AG04449 (cell line): ENCODE data around the gene HID1.

Experiments used
- CTCF ChIA-PET: fragments of 350-600 bp; formaldehyde crosslinking; extraction: SDS; loops from one replicate; lab custom pipeline; 2021; ENCODE audit warnings: antibody characterized with exemption; lab: Yijun Ruan, JAX
- POLR2A ChIA-PET: fragments of 400-600, 350-600 bp; formaldehyde crosslinking; extraction: SDS; loops from one replicate; lab custom pipeline; 2020; ENCODE audit warnings: antibody characterized with exemption, inconsistent platforms; lab: Yijun Ruan, JAX
- DNase-seq: peaks from one replicate; pipeline ENCODE4 v3.0.0-alpha.2; 2010; ENCODE audit warnings: low read depth, low spot score
- H3K4me3 ChIP-seq: 2 replicates; pipeline ENCODE4 v1.5.1; 2011; ENCODE audit warnings: low read depth, mild to moderate bottlenecking, control low read depth, low read length
- TF ChIP-seq, protein P1 (sequence below): IDR thresholded peaks from one replicate; pipeline ENCODE4 v1.5.1; 2011; ENCODE audit warnings: mild to moderate bottlenecking, moderate library complexity, low read length, control low read depth, inconsistent platforms; ENCODE audit not compliant: insufficient read depth; ENCODE audit errors: missing control alignments

HID1 gene

DNA sequence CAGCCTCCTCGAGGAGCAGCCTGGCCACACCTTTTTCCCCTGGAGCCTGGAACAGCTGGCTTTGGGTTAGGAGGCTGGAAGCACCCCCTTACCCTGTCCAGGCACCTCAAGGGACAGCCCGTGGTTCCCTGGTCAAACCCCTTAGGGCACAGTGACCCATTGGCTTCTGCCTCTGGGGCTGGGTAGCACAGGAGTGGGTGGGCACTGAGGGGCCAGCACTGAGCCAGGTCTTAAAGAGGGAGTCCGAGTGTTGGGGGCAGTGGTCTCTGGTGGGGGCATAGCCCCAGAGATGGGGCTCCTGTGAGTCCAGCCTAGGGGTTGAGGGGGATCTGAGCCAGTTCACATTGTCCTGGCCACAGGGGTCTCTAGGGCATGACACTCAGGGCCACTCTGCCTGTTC is 21.5 kb downstream of the HID1 start:
- ChIA-PET POLR2A (no interaction called here), CTCF (interaction anchor here (1.1 to 8.2 kb wide), 2 partner anchors 10 to 86 kb away, joined by 3 to 61 read pairs; no protein-coding TSS in a partner anchor)
- no peak for DNase-seq
- H3K4me3 ChIP-seq = no peak overlapping the region
- TF ChIP-seq, protein P1, sequence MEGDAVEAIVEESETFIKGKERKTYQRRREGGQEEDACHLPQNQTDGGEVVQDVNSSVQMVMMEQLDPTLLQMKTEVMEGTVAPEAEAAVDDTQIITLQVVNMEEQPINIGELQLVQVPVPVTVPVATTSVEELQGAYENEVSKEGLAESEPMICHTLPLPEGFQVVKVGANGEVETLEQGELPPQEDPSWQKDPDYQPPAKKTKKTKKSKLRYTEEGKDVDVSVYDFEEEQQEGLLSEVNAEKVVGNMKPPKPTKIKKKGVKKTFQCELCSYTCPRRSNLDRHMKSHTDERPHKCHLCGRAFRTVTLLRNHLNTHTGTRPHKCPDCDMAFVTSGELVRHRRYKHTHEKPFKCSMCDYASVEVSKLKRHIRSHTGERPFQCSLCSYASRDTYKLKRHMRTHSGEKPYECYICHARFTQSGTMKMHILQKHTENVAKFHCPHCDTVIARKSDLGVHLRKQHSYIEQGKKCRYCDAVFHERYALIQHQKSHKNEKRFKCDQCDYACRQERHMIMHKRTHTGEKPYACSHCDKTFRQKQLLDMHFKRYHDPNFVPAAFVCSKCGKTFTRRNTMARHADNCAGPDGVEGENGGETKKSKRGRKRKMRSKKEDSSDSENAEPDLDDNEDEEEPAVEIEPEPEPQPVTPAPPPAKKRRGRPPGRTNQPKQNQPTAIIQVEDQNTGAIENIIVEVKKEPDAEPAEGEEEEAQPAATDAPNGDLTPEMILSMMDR = no peak

DNA sequence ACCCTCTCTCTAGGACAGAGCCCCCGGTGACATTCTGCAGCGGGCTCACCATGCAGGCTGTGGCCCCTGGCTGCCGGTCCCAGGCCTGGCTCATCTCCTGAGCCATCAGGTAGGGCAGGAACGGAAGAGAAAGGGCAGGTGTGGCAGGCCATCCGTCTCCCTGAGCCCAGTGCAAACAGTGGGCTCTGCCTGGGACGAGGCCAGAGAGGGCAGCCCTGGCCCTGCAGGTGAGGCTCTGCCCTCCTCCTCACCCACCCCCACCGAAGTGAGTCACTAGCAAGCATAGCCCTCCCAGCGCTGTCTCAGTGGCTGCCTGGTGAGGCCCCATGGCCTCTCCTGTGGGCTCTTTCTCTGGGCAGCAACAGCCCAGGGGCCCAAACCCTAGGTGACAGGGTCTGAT is 22.4 kb downstream of the HID1 start:
- no peak overlapping the region for H3K4me3 ChIP-seq
- ChIA-PET POLR2A (no interaction called here), CTCF (interaction anchor here (1.1 to 8.2 kb wide), 3 partner anchors 8 to 85 kb away, joined by 3 to 61 read pairs (median 22); no protein-coding TSS in a partner anchor)
- TF ChIP-seq, protein P1 = no peak
- DNase-seq = no peak

DNA sequence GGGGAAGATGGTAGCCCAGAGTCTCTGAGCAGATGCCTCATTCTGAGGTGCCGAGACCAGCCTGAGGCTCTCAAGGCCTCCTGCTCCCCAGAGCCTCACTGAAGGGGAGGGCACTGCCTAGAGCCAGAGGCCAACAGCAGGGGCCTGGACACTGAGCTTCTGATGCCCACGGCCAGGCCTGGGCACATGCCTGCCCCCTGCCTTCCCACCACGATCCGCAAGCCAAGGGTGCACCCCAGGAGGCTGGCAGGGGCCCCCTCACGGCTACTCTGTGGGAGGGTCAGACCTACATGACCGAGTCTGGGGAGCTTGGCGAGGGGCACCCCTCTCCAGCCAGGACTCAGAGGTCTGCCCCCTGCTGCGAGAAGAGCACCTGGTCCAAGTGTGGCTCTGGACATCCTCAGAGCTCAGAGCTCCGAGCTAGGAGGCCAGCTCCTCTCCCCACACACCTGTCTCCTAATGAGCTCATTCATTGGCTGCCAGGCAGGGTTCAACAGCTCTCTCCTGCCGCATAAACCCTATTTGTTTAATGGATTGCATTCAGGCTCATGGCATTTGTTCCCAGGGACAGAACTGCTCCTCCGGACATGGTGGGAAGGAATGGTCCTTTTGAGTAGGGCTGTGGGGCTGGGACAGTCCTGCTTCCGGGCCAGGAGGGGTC is 23.0 kb downstream of the HID1 start:
- TF ChIP-seq, protein P1 = no peak
- H3K4me3 ChIP-seq = no peak overlapping the region
- no peak for DNase-seq
- CTCF ChIA-PET = interaction anchor here (1.3 to 8.2 kb wide), 3 partner anchors 9 to 12 kb away, joined by 3 to 61 read pairs (median 22); no protein-coding TSS in a partner anchor
- POLR2A ChIA-PET = interaction anchor here (1.6 kb wide), 1 partner anchor 76 kb away, joined by 3 read pairs; the partner anchor contains the start of gene FDXR

DNA sequence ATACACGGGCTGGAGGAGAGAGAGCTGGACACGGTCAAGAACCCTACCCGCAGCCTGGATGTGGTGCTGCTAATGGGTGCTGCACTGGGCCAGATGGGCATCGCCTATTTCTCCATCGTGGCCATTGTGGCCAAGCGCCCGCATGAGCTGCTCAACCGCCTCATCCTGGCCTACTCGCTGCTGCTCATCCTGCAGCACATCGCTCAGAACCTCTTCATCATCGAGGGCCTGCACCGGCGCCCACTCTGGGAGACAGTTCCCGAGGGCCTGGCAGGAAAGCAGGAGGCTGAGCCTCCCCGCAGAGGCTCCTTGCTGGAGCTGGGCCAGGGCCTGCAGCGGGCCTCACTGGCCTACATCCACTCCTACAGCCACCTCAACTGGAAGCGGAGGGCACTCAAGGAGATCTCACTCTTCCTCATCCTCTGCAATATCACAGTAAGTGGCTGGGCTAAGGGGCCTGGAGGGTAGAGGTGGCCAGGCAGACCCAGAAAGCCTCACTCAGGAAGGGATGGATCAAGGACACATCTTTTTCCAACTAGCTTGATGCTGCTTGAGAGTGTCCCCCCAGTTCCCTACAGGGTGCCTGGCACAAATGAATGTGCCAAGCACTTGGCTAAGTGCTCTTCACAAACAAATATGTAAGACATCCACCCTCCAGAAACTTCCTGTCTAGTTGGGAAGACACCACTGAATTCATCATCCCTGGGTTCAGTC is 25.4 kb downstream of the HID1 start:
- no peak for DNase-seq
- CTCF ChIA-PET = interaction anchor here (3.3 to 8.2 kb wide), 2 partner anchors 11 to 14 kb away, joined by 22 to 61 read pairs; no protein-coding TSS in a partner anchor
- POLR2A ChIA-PET = no interaction called here
- H3K4me3 ChIP-seq = no peak overlapping the region
- TF ChIP-seq, protein P1 = no peak

DNA sequence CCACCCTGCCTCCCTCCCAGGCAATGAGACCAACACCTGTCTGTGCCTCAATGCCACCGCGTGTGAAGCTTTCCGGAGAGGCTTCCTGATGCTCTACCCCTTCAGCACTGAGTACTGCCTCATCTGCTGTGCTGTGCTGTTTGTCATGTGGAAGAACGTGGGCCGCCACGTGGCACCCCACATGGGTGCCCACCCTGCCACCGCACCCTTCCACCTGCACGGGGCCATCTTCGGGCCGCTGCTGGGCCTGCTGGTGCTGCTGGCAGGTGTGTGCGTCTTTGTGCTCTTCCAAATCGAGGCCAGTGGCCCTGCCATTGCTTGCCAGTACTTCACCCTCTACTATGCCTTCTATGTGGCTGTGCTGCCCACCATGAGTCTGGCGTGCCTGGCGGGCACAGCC is 25.9 kb downstream of the HID1 start:
- no peak overlapping the region for H3K4me3 ChIP-seq
- no peak for DNase-seq
- ChIA-PET CTCF (interaction anchor here (2.7 to 8.2 kb wide), 2 partner anchors 11 to 15 kb away, joined by 9 to 61 read pairs; no protein-coding TSS in a partner anchor), POLR2A (no interaction called here)
- TF ChIP-seq, protein P1 = no peak

DNA sequence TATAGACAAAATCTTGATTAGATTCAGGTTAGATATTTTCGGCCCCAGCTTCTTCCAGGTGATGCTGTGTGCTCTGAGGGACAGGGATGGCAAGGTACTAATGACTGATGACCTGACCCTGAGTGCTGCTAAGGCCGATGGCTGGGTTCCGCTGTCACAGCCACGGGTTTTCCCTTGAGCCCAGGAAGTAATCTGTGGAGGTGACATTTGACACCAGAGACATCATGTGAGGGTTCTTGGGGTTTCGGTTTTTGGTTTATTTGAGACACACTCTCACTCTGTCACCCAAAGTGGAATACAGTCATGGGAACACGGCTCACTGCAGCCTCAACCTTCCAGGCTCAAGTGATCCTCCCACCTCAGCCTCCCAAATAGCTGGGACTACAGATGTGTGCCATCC is 27.0 kb downstream of the HID1 start:
- CTCF ChIA-PET = interaction anchor here (0.7 to 2.7 kb wide), 3 partner anchors 10 to 15 kb away, joined by 3 to 11 read pairs (median 9); no protein-coding TSS in a partner anchor
- DNase-seq = no peak
- POLR2A ChIA-PET = no interaction called here
- no peak overlapping the region for H3K4me3 ChIP-seq
- TF ChIP-seq, protein P1 = no peak
